ENCODE results near the gene PLEKHG7. TPM values are rescaled to one million over a fixed set of nuclear protein-coding genes. Genes with fewer than 3 reads are reported as not detected.

The PLEKHG7 gene
- total RNA-seq, 1 experiment from 2014 or later, result not detected

- POLR2A ChIA-PET (ENCODE audit: unreplicated experiment), result no interaction called here
- no peak overlapping the region for H2AFZ ChIP-seq (ENCODE audit: low read length)
- no peak for DNase-seq
These were observed 15.7 kb downstream of the PLEKHG7 start for GRCh38 chr12:92718483-92718990.

DNA sequence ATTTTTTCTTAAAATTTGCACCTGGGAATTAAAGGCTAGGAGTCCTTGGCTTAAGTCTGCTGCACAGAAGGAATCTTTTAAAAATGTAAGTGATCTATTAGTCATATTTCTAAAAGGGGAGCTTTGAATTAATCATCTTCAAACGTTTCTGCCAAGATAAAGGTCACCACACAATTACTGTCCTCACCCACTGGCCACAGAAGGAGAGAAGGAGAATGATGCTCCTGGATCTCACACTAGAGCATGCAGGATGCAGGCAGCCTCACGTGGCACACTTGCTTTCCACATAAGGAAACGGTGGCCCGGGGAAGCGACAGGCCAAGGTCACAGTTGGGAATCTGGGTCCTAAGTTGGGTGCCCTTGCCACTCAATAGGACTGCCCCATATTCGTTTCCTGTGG lies 16.9 kb downstream of the PLEKHG7 start:
- ChIA-PET POLR2A (ENCODE audit: unreplicated experiment) (interaction anchor here (0.5 kb wide), 1 partner anchor 1074 kb away, joined by 3 read pairs; no protein-coding TSS in a partner anchor), CTCF (interaction anchor here (0.6 kb wide), 1 partner anchor 114 kb away, joined by 4 read pairs; no protein-coding TSS in a partner anchor)
- peak; percentile 64 for ATAC-seq
- peak; percentile 33 for DNase-seq
- H3K9me2 ChIP-seq (replicated peaks; ENCODE audit: low read length), result no peaks in the 10 kb centered on the region
- no peak for TF ChIP-seq EZH2phosphoT487 (IDR thresholded peaks at IDR 0.05; ENCODE audit: borderline replicate concordance, low read length)
- TF ChIP-seq EZH2 (IDR thresholded peaks at IDR 0.05; ENCODE audit: low read length, unreplicated experiment), result no peak
- TF ChIP-seq CTCF (conservative IDR thresholded peaks at IDR 0.05; ENCODE audit: low read depth, low read length), result no peak
- H3K27me3 ChIP-seq (ENCODE audit: low read length), result no peaks in the 10 kb centered on the region
- H4K20me1 ChIP-seq (ENCODE audit: low read length), result no peaks in the 10 kb centered on the region
- no peak overlapping the region for H3K4me2 ChIP-seq (ENCODE audit: low read length)
- no peak overlapping the region for H3K4me3 ChIP-seq (ENCODE audit: low read length)
- no peak overlapping the region for H3K9ac ChIP-seq (ENCODE audit: low read length)
- H3K27ac ChIP-seq (ENCODE audit: low read length), result no peak overlapping the region
- H3F3A ChIP-seq (ENCODE audit: low read length, unreplicated experiment), result no peaks in the 10 kb centered on the region
- H3K4me1 ChIP-seq (ENCODE audit: insufficient read depth, low read length), result peaks cover 8% of the 10 kb centered on the region; the same call in 1 of the 2 replicates
- no peaks in the 10 kb centered on the region for H3K36me3 ChIP-seq (ENCODE audit: low read depth, low read length)
- intact Hi-C loops (cut with micrococcal nuclease), result no loop called here
- H2AFZ ChIP-seq (ENCODE audit: low read length), result no peak overlapping the region
- H3K9me3 ChIP-seq (ENCODE audit: low read length), result no peaks in the 10 kb centered on the region
- H3K79me2 ChIP-seq (ENCODE audit: low read length), result no peaks in the 10 kb centered on the region
- BruUV-seq (replicated peaks), result no TSS peak

More at GRCh38 chr12:92718483-92718990, 15.7 kb downstream of the PLEKHG7 start:
- intact Hi-C loops (cut with micrococcal nuclease), result no loop called here
- Histone ChIP-seq H3K9me2 (replicated peaks; ENCODE audit: low read length) (no peaks in the 10 kb centered on the region), H3K4me2 (ENCODE audit: low read length) (no peak overlapping the region), H3K9ac (ENCODE audit: low read length) (no peak overlapping the region), H3F3A (ENCODE audit: low read length, unreplicated experiment) (no peaks in the 10 kb centered on the region), H4K20me1 (ENCODE audit: low read length) (no peaks in the 10 kb centered on the region), H3K27me3 (ENCODE audit: low read length) (no peaks in the 10 kb centered on the region), H3K9me3 (ENCODE audit: low read length) (no peaks in the 10 kb centered on the region), H3K4me1 (ENCODE audit: insufficient read depth, low read length) (peaks cover 8% of the 10 kb centered on the region; the same call in 1 of the 2 replicates), H3K27ac (ENCODE audit: low read length) (no peak overlapping the region), H3K79me2 (ENCODE audit: low read length) (no peaks in the 10 kb centered on the region), H3K4me3 (ENCODE audit: low read length) (no peak overlapping the region), H3K36me3 (ENCODE audit: low read depth, low read length) (no peaks in the 10 kb centered on the region)
- no TSS peak for BruUV-seq (replicated peaks)
- CTCF ChIA-PET, result no interaction called here
- no peak for ATAC-seq
- TF ChIP-seq EZH2 (IDR thresholded peaks at IDR 0.05; ENCODE audit: low read length, unreplicated experiment), result no peak
- TF ChIP-seq CTCF (conservative IDR thresholded peaks at IDR 0.05; ENCODE audit: low read depth, low read length), result no peak
- no peak for TF ChIP-seq EZH2phosphoT487 (IDR thresholded peaks at IDR 0.05; ENCODE audit: borderline replicate concordance, low read length)

GRCh38 chr12:92721130-92721529 lies 18.3 kb downstream of the PLEKHG7 start:
- no peak overlapping the region for H3K9ac ChIP-seq (ENCODE audit: low read length)
- H3K79me2 ChIP-seq (ENCODE audit: low read length), result no peaks in the 10 kb centered on the region
- H4K20me1 ChIP-seq (ENCODE audit: low read length), result no peaks in the 10 kb centered on the region
- peaks cover 8% of the 10 kb centered on the region; the same call in 1 of the 2 replicates for H3K4me1 ChIP-seq (ENCODE audit: insufficient read depth, low read length)
- ChIA-PET CTCF (no interaction called here), POLR2A (ENCODE audit: unreplicated experiment) (no interaction called here)
- no peak for ATAC-seq
- no peak overlapping the region for H2AFZ ChIP-seq (ENCODE audit: low read length)
- no peak overlapping the region for H3K4me3 ChIP-seq (ENCODE audit: low read length)
- no TSS peak for BruUV-seq (replicated peaks)
- intact Hi-C loops (cut with micrococcal nuclease), result no loop called here
- no peaks in the 10 kb centered on the region for H3K27me3 ChIP-seq (ENCODE audit: low read length)
- no peak overlapping the region for H3K4me2 ChIP-seq (ENCODE audit: low read length)
- H3F3A ChIP-seq (ENCODE audit: low read length, unreplicated experiment), result no peaks in the 10 kb centered on the region
- no peaks in the 10 kb centered on the region for H3K36me3 ChIP-seq (ENCODE audit: low read depth, low read length)
- TF ChIP-seq EZH2phosphoT487 (IDR thresholded peaks at IDR 0.05; ENCODE audit: borderline replicate concordance, low read length) (no peak), CTCF (conservative IDR thresholded peaks at IDR 0.05; ENCODE audit: low read depth, low read length) (no peak), EZH2 (IDR thresholded peaks at IDR 0.05; ENCODE audit: low read length, unreplicated experiment) (no peak)
- no peak overlapping the region for H3K27ac ChIP-seq (ENCODE audit: low read length)
- H3K9me2 ChIP-seq (replicated peaks; ENCODE audit: low read length), result no peaks in the 10 kb centered on the region
- DNase-seq, result no peak
- H3K9me3 ChIP-seq (ENCODE audit: low read length), result no peaks in the 10 kb centered on the region

All from PC-3 (cell line).